NT2/D1 (cell line): Measurements from ENCODE around the gene CDK16.

Experiments used
- SUZ12 ChIP-seq: IDR thresholded peaks from 2 replicates; pipeline ENCODE4 v1.6.1; 2011; ENCODE audit not compliant: insufficient read length, insufficient read depth; ENCODE audit errors: extremely low read depth
- YY1 ChIP-seq: IDR thresholded peaks from 2 replicates; pipeline ENCODE4 v1.6.1; 2011; ENCODE audit not compliant: insufficient read length, insufficient read depth
- ZNF274 ChIP-seq: IDR thresholded peaks from 2 replicates; pipeline ENCODE4 v1.6.1; 2011; ENCODE audit warnings: mild to moderate bottlenecking, low read depth, low read length

DNA sequence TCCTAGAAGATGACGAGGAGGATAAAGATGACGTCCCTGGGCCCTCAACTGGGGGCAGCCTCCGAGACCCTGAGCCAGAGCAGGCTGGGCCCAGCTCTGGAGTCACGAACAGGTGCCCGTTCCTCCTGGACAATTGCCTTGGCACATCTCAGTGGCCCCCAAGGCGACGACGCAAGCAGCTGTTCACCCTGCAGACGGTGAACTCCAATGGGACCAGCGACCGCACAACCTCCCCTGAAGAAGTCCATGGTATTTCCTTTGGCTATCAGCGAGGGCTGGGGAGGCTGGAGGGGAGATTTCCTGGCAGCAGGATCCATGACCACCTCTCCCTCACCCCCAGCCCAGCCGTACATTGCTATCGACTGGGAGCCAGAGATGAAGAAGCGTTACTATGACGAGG is 26.2 kb downstream of the CDK16 start:
- TF ChIP-seq ZNF274 (no peak), YY1 (no peak), SUZ12 (no peak)
